GM20000 (cell line): ENCODE measurements around the gene LSS.
"Not testable (repeated sequence)": the region's sequence is repeated elsewhere in the genome, so short reads cannot be mapped to it uniquely, and the experiment has no call there.

Experiments used
- DNase-seq: peaks from one replicate; pipeline ENCODE4 v3.0.0; 2012; ENCODE audit warnings: low spot score
- TF ChIP-seq, protein P1 (sequence below): IDR thresholded peaks from 2 replicates; pipeline ENCODE4 v1.5.1; 2012; ENCODE audit warnings: mild to moderate bottlenecking, control low read depth; ENCODE audit errors: extremely low read depth, missing control alignments

Gene LSS

GRCh38 chr21:46171996-46172862 is 56.3 kb downstream of the LSS start:
- peak; percentile 27 for DNase-seq
- TF ChIP-seq, protein P1, sequence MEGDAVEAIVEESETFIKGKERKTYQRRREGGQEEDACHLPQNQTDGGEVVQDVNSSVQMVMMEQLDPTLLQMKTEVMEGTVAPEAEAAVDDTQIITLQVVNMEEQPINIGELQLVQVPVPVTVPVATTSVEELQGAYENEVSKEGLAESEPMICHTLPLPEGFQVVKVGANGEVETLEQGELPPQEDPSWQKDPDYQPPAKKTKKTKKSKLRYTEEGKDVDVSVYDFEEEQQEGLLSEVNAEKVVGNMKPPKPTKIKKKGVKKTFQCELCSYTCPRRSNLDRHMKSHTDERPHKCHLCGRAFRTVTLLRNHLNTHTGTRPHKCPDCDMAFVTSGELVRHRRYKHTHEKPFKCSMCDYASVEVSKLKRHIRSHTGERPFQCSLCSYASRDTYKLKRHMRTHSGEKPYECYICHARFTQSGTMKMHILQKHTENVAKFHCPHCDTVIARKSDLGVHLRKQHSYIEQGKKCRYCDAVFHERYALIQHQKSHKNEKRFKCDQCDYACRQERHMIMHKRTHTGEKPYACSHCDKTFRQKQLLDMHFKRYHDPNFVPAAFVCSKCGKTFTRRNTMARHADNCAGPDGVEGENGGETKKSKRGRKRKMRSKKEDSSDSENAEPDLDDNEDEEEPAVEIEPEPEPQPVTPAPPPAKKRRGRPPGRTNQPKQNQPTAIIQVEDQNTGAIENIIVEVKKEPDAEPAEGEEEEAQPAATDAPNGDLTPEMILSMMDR, result no peak

- TF ChIP-seq, protein P1, result no peak
- DNase-seq, result no peak
Observed at GRCh38 chr21:46171585-46171984, 57.0 kb downstream of the LSS start.

DNA sequence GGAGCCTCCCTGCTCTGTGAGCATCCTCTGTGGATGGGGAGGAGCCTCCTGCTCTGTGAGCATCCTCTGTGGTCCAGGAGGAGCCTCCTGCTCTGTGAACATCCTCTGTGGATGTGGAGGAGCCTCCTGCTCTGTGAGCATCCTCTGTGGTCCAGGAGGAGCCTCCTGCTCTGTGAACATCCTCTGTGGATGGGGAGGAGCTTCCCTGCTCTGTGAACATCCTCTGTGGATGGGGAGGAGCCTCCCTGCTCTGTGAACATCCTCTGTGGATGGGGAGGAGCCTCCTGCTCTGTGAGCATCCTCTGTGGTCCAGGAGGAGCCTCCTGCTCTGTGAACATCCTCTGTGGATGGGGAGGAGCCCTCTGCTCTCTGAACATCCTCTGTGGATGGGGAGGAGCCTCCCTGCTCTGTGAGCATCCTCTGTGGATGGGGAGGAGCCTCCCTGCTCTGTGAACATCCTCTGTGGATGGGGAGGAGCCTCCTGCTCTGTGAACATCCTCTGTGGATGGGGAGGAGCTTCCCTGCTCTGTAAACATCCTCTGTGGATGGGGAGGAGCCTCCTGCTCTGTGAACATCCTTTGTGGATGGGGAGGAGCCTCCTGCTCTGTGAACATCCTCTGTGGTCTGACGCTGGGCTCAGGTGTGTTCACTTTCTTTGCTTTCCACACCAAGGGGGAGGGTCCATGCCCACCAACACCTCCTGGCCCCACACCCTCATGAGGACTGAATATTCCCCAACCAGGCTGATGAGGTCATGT is 58.0 kb downstream of the LSS start:
- DNase-seq, result not testable (repeated sequence)

- TF ChIP-seq, protein P1, result no peak
- DNase-seq, result no peak
Observed at GRCh38 chr21:46168659-46169386, 59.8 kb downstream of the LSS start.

DNA sequence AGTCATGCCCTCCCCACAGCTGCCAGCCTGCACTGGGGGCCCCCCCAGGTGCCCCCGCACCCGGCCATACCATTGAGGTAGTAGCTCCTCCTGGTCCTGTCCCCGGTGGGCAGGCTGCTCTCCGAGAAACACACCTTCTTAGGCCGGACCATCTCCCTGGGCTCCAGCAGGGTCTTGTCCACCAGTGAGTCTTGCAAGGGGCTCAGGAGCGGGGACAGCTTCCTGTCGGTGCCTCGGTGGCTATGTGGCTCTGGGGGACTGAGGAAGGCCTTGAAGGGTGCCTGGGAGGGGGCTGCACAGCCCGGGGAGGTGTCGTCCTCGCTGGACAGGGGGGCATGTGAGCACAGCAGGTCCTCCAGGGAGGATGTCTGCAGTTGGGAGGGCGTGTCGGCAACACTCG is 60.3 kb downstream of the LSS start:
- DNase-seq, result no peak
- TF ChIP-seq, protein P1, result no peak

- DNase-seq, result no peak
- TF ChIP-seq, protein P1, result no peak
Observed at GRCh38 chr21:46165098-46165497, 63.5 kb downstream of the LSS start.

GRCh38 chr21:46163380-46163779 is 65.2 kb downstream of the LSS start:
- DNase-seq, result no peak
- TF ChIP-seq, protein P1, result no peak
